BJ (cell line): ENCODE results near the gene WDR93. TPM values are rescaled to one million over a fixed set of nuclear protein-coding genes. Genes with fewer than 3 reads are reported as not detected.
A peak's percentile ranks its signal among the peaks of the same experiment; 100 is the strongest.

Source experiments
- CTCF ChIA-PET: fragments of 350-600 bp; formaldehyde crosslinking; extraction: SDS; loops from one replicate; lab custom pipeline; 2021; ENCODE audit warnings: antibody characterized with exemption, inconsistent platforms; lab: Yijun Ruan, JAX
- POLR2A ChIA-PET: fragments of 300-600 bp; sonication (Branson Sonifier 250); formaldehyde crosslinking; extraction: SDS; loops from one replicate; lab custom pipeline; 2021; ENCODE audit warnings: antibody characterized with exemption; lab: Charles Lee
- DNase-seq: peaks from one replicate; pipeline ENCODE4 v3.0.0-alpha.2; 2011; ENCODE audit warnings: low read depth
- H3K27me3 ChIP-seq: 2 replicates; pipeline ENCODE4 v1.6.0; 2011; ENCODE audit warnings: low read length; ENCODE audit not compliant: control insufficient read depth, insufficient read depth
- H3K36me3 ChIP-seq: 2 replicates; pipeline ENCODE4 v1.5.1; 2011; ENCODE audit warnings: low read length; ENCODE audit not compliant: control insufficient read depth, insufficient read depth
- H3K4me3 ChIP-seq: 2 replicates; pipeline ENCODE4 v1.5.1; 2011; ENCODE audit warnings: low read depth, mild to moderate bottlenecking, control low read depth, low read length
- CTCF ChIP-seq: IDR thresholded peaks from 2 replicates; pipeline ENCODE4 v1.5.1; 2011; ENCODE audit warnings: low read depth, mild to moderate bottlenecking, control low read depth, inconsistent platforms, low read length, moderate library complexity; ENCODE audit not compliant: insufficient read depth
- polyA plus RNA-seq: library from polyadenylated mRNA; depleted of rRNA; stranded (reverse); fragments of >200 nt; gene quantifications from 2 replicates; pipeline ENCODE4 v1.2.3, GENCODE V29; 2011

Gene WDR93
- polyA plus RNA-seq, 1 experiment: 0.15 TPM

DNA sequence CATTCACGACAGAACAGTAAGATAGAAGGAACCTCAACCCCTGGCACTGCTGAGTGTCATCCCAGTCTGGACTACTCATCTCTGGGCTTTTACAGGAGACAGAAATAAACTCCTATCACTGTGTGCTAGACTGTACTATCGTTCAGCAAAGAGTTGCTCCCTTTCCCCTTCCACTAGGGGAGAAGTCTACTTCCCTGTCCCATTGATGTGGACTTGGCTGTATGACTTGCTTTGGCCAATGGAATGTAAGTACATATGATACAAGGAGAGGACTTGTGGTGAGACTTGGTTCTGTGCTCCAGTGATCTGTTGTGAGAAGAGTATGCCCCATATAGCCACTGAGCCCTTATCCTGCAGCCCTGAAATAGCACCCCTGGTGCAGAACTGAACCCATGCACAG lies 30.1 kb upstream of the WDR93 start:
- H3K27me3 ChIP-seq: no peaks in the 10 kb centered on the region
- TF ChIP-seq CTCF: no peak
- no peaks in the 10 kb centered on the region for H3K36me3 ChIP-seq
- CTCF ChIA-PET: interaction anchor here (1.5 kb wide), 1 partner anchor 12 kb away, joined by 4 read pairs; no protein-coding TSS in a partner anchor
- POLR2A ChIA-PET: no interaction called here
- no peak overlapping the region for H3K4me3 ChIP-seq
- DNase-seq: no peak

DNA sequence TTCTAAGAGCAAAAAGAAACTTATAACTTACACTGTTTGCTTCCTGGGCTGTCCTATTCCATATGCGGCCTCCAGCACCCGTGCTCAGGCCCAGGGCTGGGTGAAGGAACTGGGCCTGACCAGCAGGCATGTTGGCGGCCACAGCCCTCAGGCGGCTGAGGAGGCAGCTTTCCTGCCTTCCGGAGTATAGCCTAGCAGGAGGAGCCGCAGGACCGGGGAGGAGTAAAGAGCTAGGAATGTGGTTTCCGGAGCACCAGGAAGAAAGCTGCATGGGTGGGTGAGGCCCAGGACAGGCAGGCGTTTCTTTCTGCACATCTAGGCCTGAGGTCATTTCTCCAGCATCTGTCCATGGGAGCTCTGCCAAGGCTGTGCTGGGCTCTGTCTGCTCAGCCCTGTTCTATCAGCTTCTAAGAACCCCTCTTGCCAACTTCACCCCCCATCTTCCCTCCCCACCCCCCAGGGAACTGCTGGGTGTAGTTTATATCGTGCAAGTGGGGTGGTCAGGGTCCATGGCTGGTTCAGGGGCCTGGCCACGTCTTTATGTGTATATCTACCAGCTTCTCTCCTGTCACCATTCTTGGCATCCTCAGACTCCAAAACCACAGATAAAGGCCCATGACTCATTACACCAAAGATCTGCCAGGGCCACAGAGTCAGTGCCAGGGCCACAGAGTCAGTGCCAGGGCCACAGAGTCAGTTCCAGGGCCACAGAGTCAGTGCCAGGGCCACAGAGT lies 27.6 kb upstream of the WDR93 start:
- H3K27me3 ChIP-seq: no peaks in the 10 kb centered on the region
- POLR2A ChIA-PET: interaction anchor here (0.6 kb wide), 1 partner anchor 25 kb away, joined by 3 read pairs; no protein-coding TSS in a partner anchor
- H3K36me3 ChIP-seq: no peaks in the 10 kb centered on the region
- H3K4me3 ChIP-seq: peak overlapping the region; percentile 39
- 0 out of 2 replicates have a peak, but pooled peaks have one; percentile 14 for TF ChIP-seq CTCF
- DNase-seq: peak; percentile 83
- CTCF ChIA-PET: interaction anchor here (0.8 to 1.9 kb wide), 4 partner anchors 11 to 17 kb away, joined by 3 to 7 read pairs (median 4); no protein-coding TSS in a partner anchor

DNA sequence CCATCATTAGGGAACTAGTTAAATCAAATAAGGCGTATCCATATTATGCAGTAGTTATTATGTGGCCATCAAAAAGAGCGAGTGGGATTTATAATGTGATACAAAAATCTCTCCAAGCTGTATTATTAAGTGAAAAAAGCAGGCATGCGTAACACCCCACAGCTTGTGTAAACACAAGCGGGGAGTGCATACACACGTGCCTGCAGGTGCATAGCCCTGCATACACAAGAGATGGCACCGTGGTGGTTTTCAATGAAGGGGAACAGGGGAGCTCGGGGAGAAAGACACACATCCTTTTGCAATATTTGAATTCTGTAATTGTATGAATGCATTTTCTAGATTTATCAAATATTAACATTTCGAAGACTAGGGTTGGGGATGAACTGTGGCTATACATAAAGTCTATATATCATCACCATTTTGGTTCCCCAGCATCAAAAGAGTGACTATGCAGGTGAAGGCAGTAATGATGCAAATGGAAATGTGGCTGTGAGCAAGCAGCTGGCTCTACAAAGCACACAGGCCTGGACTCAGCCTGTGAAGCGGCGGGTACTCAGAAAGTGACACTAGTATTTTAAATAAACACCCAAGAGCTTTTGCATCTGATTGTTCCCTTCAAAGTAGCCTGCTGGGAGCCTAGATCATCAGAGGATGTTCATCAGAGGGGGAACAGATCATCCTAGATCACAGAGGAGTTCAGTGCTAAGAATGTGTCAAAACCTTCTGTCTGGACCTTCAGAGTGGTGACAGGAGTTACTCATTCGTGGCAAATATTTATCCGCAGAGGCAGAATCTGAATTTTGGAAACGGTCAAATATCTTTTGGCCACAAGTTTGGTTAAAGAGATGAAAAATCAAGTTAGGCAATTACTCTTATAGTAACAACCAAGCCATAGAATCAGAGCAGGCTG lies 25.9 kb upstream of the WDR93 start:
- no peak for TF ChIP-seq CTCF
- H3K4me3 ChIP-seq: no peak overlapping the region
- POLR2A ChIA-PET: no interaction called here
- no peak for DNase-seq
- H3K36me3 ChIP-seq: no peaks in the 10 kb centered on the region
- no peaks in the 10 kb centered on the region for H3K27me3 ChIP-seq
- CTCF ChIA-PET: interaction anchor here (0.9 to 1.5 kb wide), 5 partner anchors 9 to 224 kb away, joined by 3 to 4 read pairs (median 3); partner anchors contain the start of gene KIF7

- ChIA-PET CTCF (interaction anchor here (0.7 to 1.5 kb wide), 8 partner anchors 9 to 223 kb away, joined by 3 to 4 read pairs (median 3); partner anchors contain the start of gene KIF7), POLR2A (no interaction called here)
- no peak for TF ChIP-seq CTCF
- Histone ChIP-seq H3K27me3 (no peaks in the 10 kb centered on the region), H3K36me3 (no peaks in the 10 kb centered on the region), H3K4me3 (peak overlapping the region; percentile 17; the same call in 1 of the 2 replicates)
- no peak for DNase-seq
Observed at GRCh38 chr15:89665449-89666181, 25.0 kb upstream of the WDR93 start.
